GM19395 (cell line): ENCODE measurements around the gene CDK14.

ENCODE experiments used
- ATAC-seq: cut with Tn5 transposase; IDR thresholded peaks from one replicate; pipeline ENCODE4 v1.9.1; 2021; ENCODE audit warnings: mild to moderate bottlenecking, moderate library complexity; ENCODE audit not compliant: unreplicated experiment

CDK14 gene

DNA sequence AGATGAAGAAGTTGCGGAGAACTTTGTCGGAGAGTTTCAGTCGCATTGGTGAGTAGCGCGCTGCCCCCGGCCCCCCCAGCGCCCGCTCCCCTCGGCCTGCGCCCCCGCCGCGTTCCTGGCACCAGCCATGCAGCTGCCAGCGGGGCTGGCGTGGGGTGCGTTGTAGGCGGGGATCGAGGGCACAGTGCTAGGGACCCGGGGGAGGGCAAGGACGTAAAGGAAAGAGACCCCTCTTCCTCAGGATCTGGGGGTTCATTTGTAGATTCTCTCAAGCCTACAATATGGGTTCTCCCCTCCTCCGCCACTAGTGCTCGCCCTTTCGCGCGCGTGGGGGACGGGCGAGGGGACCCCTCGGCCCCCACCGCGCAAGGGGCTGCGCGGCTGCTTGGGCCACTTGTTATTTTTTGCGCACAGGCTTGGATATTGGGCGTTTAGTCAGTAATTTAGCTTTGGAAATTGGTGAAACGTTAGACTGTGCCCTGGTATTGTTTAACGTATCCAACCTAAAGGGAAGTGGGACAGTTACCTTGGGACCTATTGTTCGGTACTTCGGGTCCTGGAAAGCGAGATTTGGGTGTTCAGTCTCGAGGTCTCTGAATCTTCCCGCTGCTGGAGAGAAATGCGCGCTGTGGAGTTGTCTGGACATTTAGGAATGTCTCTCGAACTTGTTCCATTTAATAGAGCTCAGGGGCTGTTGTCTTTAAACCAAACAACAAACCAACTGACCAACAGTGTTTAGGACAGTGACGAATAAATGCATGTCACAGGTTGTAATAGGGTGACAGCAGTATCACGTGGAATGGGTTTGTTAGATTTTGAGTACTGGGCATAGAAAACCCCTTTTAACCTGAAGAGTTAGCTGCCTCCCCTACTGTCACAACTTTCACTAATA is 796 bp downstream of the CDK14 start:
- peak; percentile 35 for ATAC-seq

DNA sequence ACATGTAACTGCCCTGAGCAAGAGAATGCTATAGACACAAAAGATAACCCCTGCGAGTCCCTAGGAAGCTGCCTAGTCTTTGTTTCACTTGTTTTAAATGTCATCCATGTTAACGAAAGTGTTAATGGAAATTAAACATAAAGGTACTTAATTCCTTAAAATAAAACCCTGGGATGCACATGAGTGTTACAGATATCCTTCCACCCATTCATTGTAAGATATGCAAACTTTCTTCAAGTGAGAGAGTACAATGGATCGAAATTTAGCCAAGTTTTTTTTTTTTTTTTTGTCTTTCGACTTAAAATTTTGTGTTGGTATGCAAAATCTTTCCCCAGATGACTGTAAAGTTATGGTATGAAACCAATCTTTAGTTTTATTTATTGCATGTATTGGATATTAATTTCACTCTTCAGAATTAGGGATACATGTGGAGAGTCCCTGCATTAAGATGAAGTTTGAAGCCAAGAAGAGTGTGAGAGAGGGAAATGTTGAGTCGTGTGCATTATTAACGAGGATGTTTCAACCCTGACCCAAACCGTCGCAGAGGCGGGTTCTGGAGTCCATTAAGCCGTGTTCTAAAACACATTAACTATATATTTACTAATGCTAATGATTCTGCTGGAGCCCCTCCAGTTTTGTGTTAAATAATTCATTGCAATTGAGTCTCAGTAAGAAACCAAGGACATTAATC is 1.6 kb downstream of the CDK14 start:
- ATAC-seq, result no peak

DNA sequence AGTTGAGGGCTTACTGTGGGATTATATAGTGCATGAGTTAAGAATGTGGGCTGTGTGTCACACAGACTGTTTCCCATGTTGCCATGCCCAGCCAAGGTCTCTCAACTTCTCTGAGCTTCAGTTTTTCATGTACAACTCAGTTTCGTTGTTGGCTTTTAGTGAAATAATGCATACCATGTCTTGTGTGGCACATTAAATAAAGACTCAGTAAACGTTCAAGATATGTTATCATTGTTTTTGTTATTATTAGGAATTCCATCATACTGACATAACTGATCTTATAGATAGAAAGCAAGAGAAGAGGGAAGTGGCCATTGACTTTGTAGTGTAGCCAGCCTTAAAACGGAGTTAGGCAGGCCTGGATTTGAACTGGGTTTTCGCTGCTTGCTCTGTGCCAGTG is 2.9 kb downstream of the CDK14 start:
- no peak for ATAC-seq

DNA sequence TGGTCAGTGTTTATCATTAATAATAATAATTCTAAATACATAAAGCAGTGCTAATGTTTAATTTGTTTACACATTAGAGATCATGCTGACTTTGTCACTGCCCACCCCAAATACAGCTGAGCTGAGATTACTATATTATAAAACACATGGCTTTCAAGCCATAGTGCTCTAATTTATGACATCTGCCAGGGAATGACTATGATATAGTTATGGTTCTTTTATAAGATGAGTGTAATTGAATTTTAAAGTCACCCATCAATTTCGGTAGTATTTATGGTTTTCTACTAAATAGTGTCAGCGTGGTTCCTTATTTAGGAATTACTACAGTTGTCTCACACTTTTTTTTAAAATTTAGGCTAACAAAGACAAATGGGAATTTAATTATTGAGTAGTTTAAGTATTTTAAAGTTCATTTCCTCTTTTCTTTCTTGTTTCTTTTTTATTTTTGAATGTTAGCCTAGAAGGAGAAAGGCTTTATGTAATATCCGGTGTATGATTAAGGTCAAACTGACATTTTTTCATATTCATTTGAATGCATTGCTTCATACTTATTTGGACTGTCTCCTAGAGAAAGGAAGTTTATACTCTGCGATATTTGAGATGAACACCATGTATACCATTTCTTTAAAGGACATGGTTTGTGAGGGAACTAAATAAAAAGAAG is 3.9 kb downstream of the CDK14 start:
- ATAC-seq, result no peak

DNA sequence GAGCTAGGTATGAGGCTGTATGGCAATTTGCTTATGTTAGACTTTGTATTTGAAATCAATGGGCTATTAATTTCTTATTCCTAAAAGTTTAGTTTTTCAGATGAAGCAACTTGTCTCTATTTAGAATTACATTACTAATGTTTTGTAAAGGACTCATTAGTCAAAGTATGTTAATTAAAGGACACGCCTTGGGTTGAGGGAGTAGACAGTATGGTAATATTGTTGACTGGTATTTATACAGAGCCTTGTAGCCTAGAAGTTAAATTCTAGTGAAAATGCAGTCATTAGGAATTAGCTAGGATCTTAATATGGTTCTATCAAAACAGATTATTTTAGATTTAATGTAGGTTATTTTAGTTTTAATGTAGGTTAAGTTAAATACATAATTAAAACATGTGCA is 6.2 kb downstream of the CDK14 start:
- ATAC-seq, result no peak

DNA sequence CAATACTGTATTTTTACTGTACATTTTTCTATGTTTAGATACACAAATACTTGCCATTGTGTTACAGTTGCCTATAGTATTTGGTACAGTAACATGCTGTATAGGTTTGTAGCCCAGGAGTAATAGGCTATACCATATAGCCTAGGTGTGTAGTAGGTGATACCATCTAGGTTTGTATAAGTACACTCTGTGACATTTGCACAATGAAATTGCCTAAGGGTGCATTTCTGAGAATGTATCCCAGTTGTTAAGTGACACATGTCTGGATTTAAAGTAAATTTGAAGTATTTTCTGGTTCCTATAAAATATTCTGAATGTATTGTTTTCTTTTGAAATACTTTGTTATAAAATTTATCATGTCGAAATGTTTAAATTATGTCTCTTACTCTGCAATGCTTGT is 7.2 kb downstream of the CDK14 start:
- no peak for ATAC-seq

DNA sequence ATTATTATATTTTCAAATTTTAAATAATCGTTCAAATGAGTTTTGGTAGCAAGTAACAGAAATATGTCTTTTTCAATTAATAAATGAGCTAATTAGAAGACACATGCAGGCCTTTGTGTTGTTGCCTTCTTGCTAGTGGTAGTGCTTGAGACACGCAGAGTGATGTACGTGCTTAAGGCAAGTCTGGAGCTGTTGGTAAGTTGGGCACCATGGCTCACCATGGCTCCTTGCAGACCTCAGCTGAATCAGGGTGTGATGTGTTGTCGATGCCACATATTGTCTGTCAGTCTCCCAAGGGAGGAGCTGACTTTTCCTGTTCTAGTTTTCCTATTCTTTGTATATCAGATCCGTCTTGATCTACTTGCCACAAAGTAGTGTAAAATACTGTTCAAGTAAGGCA is 8.3 kb downstream of the CDK14 start:
- no peak for ATAC-seq

DNA sequence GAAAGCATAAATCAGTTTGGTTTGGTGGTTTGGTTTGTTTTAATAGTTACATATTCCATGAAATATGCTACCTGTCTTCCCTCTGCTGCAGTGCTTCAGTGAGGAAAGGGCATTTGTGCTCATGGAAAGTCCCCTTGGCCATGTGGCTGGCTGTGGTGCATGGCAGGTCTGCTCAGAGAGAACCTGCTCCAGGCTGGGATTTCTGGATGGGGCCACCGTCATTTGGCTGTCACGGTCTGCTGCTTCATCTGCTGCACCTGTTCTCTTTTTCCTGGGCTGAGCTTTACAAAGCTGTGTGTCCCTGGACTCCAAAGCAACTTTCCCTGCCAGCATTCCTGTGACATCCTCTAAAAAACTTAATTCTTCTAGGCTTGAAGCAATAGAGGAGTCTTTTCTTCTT is 8.9 kb downstream of the CDK14 start:
- ATAC-seq, result peak; percentile 51

DNA sequence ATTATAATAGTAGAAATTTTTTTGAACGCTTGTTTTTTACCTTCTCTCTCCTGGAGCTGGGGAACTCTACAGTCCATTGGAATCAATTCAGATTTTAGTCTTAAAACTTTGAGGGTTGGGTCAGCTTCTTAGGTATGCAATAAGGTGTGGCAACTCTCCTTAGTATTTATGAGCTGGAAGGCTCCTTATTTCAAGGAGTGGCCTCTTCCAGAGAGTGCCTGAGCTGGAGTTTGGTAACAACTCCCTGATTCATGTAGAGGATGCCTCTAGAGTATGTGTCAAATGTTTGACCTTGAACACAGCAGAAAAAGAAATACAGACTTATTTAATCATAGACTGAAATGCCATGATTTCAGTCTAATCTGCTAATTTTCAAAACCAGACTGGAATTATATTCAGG is 11.1 kb downstream of the CDK14 start:
- ATAC-seq, result no peak

DNA sequence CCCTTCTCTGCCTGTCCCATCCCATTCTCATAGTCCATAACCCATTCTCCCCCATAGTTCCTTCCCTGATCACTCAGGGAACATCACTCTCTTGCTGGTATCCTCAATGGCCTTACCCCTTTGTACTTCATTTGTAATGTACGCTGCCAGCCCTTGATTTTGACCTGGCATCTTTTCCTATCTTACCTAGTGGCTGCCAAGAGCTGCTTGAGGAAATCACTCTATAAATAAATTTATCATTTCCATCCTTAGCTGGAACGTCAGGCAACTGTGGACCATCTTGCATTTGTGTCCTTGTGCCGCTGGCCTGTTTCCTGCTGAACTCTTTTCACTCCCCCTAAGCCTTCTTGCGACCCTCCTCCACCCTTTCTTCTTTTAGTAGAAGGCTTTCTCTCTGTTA is 14.0 kb downstream of the CDK14 start:
- ATAC-seq, result no peak

DNA sequence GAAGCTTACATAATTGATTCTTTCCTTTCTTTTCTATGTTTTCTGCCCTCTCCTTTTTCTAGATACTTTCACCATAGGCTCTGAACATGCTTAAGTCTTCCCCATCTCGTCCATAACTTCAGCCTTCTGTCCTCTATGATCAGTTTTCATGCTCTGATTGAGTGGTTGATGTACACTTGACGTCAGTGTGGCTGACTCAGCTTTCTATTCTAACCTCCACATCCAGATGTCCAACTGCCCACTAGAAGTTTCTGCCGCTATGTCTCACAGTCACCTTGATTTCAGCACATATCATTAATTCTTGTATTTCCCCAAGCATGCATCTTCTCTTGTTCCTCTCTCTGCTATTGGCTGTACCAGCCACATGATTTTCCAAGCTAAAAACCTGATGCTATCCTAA is 15.0 kb downstream of the CDK14 start:
- no peak for ATAC-seq

DNA sequence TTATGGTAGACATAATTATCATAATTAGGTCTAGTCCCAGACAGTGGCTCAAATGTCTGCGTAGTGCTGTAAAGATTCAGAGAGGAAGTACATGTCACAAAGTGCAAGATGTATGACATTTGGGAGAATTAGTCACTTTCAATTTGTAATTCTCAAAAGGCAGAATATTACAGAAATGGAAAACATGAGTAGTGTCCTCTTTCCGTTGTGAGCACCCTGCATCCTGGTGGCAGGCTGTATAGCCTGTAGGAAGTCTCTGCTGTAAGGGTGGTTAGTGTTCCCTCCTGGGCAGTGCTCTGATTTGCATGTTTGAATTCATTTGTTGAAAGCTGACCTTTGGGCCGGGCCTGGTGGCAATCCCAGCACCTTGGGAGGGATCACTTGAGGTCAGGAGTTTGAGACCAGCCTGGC is 17.0 kb downstream of the CDK14 start:
- ATAC-seq, result peak; percentile 95

DNA sequence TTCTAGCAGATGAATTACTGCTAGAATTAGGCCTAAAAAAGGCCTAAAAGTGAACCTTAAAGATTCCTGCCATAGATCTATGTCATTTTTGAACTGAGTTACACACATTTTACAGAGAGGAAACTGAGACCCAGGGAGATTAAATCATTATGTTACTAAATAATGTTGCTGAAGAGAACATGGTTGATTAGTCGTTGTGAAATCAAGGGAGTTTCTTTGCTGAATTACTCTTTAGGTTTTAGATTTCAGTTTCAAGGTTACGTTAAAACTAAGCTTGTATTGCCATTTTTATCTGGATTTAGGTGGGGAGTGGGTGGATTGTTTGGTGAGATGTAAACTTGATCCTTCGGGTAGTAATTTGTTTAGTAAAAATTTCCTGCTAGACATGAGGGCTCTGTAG is 21.3 kb downstream of the CDK14 start:
- no peak for ATAC-seq

DNA sequence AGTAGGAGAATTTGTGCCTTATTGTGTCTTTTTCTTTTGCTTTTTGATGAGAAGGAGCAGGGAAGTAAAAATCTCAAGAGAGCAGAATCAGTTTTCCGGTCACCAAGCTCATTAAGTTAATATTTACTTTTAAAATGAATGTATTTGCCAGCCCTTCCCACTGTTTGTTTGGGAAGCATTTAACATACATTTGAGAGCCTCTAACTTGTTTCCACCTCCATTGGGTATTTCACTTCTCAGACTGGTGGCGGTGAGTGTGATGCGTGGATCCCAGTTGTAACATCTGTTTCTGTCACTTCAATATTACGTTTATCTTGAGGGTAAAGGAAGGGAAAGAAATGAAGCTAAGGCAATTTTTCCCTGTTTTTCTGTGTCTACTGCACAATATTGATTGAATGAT is 22.8 kb downstream of the CDK14 start:
- no peak for ATAC-seq

DNA sequence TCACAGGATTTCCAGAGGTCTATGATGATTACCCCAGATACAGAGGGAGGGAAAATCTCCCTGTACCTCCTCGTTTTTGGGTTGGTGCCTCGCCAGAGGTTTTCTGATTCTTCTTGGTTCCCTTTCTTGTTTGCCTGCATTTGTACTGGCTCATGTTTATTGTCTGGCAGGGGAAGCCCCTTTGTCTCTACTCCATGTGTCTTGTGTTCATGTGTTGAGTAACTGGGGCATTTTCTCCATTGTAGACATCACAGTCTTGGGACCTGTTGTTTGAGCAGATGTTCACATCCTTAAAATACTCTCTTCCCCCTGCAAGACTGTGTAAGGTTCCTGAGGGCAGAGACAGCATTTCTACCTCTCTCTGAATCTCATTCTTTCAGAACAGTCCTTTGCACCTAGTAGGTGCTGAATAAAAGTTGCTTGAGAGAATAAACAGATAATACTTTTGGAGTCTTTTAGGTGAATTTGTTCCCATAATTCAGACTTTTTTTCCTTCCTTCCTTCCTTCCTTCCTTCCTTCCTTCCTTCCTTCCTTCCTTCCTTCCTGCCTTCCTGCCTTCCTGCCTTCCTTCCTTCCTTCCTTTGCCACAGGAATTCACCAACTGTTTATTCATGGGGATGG is 25.1 kb downstream of the CDK14 start:
- peak; percentile 76 for ATAC-seq

DNA sequence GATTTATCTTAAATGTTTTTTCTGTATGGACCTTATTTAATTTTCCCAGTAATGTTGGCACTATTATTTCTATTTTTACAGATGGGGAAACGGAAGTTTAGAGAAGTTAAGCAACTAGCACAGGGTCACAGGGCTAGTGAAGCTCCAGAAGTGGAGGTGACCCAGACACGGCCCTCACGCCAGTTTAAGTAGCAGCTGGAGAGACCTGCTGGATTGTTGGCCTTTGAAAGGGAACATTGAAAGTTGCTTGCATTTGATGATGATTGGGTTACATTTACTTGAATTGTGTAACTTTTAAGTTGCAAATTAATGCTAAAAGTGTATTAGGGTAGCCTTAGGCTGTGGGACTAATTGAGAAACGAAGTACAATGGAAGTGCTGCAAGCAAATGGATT is 25.6 kb downstream of the CDK14 start:
- no peak for ATAC-seq

DNA sequence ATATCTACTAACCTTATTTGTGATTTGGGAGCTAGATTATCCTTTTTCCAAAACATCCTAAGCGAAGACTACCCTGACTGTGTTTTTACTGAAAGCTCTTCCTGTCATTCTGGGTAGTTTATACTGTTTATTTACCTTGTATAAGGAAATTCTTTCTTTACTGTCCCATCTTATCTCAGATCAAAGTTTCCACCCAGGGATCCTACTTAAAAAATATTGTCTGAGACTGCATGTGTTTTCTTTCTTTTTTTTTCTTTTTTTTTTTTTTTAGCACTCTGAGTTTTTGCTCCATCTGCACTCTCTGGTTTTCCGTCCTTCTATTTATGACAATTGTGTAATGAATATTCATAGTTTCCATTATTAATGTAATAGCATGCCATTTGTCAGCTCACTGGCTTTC is 26.5 kb downstream of the CDK14 start:
- no peak for ATAC-seq

DNA sequence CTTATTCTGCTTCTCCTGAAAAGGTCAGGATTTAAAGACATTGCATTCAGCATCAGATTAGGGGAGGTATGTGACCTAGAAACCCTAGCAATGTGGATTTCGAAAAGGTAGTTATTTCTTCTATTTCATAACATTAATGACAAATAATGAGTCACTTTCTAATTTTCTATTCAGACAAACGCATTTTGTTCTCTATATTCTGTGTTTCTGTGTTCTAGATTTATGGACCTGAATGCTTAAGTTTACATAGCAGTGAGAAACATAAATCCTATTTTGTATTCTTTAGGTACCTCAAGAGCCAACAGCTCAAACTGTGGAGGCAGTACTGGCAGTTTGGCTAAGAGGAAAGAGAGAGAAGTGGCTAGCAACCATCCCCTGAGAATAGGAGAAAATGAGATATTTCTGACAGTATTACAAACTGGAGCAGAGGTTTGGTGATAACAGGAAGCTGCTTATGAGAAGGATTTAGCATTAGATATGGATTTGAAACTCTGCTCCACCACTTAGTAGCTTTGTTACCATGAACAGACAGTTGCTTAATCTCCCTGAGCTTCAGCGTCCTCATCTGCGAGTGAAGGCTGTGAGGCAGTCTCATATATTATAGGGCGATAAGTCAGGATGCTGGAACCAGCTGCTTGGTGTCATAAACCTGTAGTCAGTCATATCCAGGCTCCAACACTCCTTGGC is 28.2 kb downstream of the CDK14 start:
- ATAC-seq, result no peak

DNA sequence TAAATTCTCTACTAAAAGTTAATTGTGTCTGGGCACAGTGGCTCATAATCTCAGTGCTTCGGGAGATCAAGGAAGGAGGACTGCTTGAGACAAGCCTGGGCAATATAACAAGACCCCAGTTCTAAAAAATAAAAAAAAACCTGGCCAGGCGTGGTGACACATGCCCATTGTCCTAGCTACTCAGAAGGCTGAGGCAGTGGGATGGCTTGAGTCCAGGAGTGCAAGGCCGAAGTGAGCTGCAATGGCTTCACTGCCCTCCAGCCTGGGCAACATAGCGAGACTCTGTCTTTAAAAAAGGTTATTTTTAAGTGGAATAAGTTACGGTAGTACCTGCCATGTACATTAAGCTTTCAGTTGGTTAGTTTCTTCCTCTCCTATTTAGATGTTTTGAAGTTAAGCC is 28.9 kb downstream of the CDK14 start:
- ATAC-seq, result no peak

DNA sequence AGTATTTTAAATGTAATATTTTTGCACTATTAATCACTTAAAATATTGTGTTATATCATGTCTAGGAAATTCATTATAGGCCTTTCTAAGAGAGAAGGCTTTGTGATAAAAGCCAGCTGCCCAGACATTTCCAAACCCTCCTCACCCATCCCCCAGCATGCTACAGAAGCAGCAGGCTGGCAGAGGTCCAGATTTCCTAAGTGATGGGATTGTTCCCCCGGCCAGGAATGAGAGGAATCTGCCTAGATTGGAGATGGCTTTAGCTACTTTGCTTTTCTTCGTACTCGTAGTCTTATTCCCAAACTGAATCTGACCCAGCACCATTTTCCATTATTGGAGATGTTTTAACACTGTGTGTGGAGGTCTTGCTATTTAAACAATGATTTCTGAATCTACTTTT is 29.4 kb downstream of the CDK14 start:
- no peak for ATAC-seq

DNA sequence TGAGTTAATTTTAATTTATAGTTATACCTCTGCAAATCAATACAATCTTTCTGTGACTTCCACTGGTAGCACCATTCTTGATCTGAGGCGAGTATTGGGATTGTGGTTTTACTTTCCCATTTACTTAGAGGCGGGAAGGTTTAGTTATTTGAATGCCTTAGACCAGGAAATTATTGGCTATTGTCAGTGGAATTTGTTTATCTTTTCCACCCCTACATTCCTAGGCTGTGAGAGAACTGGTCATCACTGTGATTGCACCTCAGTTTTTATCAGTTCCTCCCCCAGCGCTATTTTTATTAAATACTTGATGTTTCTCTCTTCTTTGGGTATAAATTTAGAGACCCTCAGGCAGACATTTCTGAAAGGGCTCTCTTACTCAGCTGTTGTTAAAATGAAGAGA is 29.9 kb downstream of the CDK14 start:
- no peak for ATAC-seq
